ENCODE data around the gene OPA1.

OPA1 gene

GRCh38 chr3:193677734-193678133, 84.7 kb downstream of the OPA1 start:
- Histone ChIP-seq H3K27me3 (ENCODE audit: insufficient read depth, low read depth, severe bottlenecking) (no peaks in the 10 kb centered on the region), H3K27ac (no peak overlapping the region), H3K36me3 (no peaks in the 10 kb centered on the region), H3K9me3 (ENCODE audit: severe bottlenecking) (no peaks in the 10 kb centered on the region), H3K4me3 (ENCODE audit: low read depth, low read length) (no peak overlapping the region)
- no peak for DNase-seq
- TF ChIP-seq, protein P1, sequence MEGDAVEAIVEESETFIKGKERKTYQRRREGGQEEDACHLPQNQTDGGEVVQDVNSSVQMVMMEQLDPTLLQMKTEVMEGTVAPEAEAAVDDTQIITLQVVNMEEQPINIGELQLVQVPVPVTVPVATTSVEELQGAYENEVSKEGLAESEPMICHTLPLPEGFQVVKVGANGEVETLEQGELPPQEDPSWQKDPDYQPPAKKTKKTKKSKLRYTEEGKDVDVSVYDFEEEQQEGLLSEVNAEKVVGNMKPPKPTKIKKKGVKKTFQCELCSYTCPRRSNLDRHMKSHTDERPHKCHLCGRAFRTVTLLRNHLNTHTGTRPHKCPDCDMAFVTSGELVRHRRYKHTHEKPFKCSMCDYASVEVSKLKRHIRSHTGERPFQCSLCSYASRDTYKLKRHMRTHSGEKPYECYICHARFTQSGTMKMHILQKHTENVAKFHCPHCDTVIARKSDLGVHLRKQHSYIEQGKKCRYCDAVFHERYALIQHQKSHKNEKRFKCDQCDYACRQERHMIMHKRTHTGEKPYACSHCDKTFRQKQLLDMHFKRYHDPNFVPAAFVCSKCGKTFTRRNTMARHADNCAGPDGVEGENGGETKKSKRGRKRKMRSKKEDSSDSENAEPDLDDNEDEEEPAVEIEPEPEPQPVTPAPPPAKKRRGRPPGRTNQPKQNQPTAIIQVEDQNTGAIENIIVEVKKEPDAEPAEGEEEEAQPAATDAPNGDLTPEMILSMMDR (IDR thresholded peaks at IDR 0.05; ENCODE audit: low read depth, low read length): no peak

- Histone ChIP-seq H3K27ac (no peak overlapping the region), H3K27me3 (ENCODE audit: insufficient read depth, low read depth, severe bottlenecking) (no peaks in the 10 kb centered on the region), H3K36me3 (no peaks in the 10 kb centered on the region), H3K9me3 (ENCODE audit: severe bottlenecking) (no peaks in the 10 kb centered on the region), H3K4me3 (ENCODE audit: low read depth, low read length) (no peak overlapping the region)
- no peak for DNase-seq
- TF ChIP-seq, protein P1 (IDR thresholded peaks at IDR 0.05; ENCODE audit: low read depth, low read length): no peak
Measured at GRCh38 chr3:193680220-193680619, 87.2 kb downstream of the OPA1 start.

- no peaks in the 10 kb centered on the region for H3K9me3 ChIP-seq (ENCODE audit: severe bottlenecking)
- no peak overlapping the region for H3K27ac ChIP-seq
- TF ChIP-seq, protein P1 (IDR thresholded peaks at IDR 0.05; ENCODE audit: low read depth, low read length): no peak
- no peaks in the 10 kb centered on the region for H3K36me3 ChIP-seq
- no peak for DNase-seq
- no peaks in the 10 kb centered on the region for H3K27me3 ChIP-seq (ENCODE audit: insufficient read depth, low read depth, severe bottlenecking)
- H3K4me3 ChIP-seq (ENCODE audit: low read depth, low read length): no peak overlapping the region
Measured at GRCh38 chr3:193681631-193682030, 88.6 kb downstream of the OPA1 start.

DNA sequence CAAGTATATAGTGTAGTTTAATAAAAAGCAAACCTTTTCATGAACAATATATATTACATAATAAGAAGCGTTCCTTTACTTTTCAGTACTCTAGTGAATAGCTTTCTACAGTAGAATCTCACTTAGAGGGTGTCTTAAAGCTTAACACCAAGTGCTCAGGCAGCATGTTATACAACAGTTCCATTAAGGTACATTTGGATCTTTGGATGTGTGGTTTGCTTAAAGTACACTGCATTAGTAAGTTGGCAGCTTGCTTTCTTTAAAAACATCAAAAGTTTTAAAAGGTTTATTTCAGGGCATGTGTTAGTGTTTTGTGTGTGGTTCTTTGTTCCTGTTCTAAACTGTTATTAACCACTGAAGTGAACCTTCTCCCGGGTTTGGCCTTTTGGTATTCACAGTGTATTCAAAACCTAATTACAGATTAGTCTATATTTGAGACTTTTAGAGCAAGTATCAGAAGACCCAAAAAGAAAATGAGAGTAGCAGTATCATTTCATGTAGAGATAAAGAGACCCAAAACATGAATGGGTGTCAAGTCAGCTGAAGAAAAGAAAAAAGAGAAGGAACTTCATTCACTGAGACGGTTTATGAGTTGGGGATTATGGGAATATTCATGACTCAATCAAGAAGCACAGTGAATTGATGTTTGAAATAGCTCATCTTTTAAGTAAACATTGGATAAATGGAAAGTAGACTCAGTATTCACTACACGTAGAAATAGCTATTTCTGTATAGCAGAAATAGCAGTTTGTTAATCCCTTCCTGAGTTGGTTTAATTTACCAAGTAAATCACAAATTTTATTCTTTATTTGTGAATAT, 93.9 kb downstream of the OPA1 start:
- H3K36me3 ChIP-seq: no peaks in the 10 kb centered on the region
- no peaks in the 10 kb centered on the region for H3K9me3 ChIP-seq (ENCODE audit: severe bottlenecking)
- DNase-seq: no peak
- no peaks in the 10 kb centered on the region for H3K27me3 ChIP-seq (ENCODE audit: insufficient read depth, low read depth, severe bottlenecking)
- TF ChIP-seq, protein P1 (IDR thresholded peaks at IDR 0.05; ENCODE audit: low read depth, low read length): no peak
- no peak overlapping the region for H3K4me3 ChIP-seq (ENCODE audit: low read depth, low read length)
- no peak overlapping the region for H3K27ac ChIP-seq

- DNase-seq: no peak
- no peak overlapping the region for H3K27ac ChIP-seq
- TF ChIP-seq, protein P1 (IDR thresholded peaks at IDR 0.05; ENCODE audit: low read depth, low read length): no peak
- H3K4me3 ChIP-seq (ENCODE audit: low read depth, low read length): no peak overlapping the region
- H3K36me3 ChIP-seq: no peaks in the 10 kb centered on the region
- H3K9me3 ChIP-seq (ENCODE audit: severe bottlenecking): no peaks in the 10 kb centered on the region
- H3K27me3 ChIP-seq (ENCODE audit: insufficient read depth, low read depth, severe bottlenecking): no peaks in the 10 kb centered on the region
Measured at GRCh38 chr3:193688834-193689714, 96.1 kb downstream of the OPA1 start.

Data from WERI-Rb-1 (cell line).